ENCODE results near the gene WDR45. TPM values are rescaled to one million over a fixed set of nuclear protein-coding genes. Genes with fewer than 3 reads are reported as not detected.

The WDR45 gene
- total RNA-seq, 1 experiment from 2014 or later = 36.7 TPM

GRCh38 chrX:49037883-49038475, 41.7 kb downstream of the WDR45 start:
- ChIA-PET CTCF (interaction anchor here (0.5 kb wide), 1 partner anchor 36 kb away, joined by 3 read pairs; the partner anchor contains the start of gene GRIPAP1), POLR2A (ENCODE audit: unreplicated experiment) (no interaction called here)
- no peaks in the 10 kb centered on the region for H3F3A ChIP-seq (ENCODE audit: insufficient read depth, low read depth)
- H3K27ac ChIP-seq = peak overlapping the region; percentile 63
- H3K36me3 ChIP-seq (ENCODE audit: low read depth) = no peaks in the 10 kb centered on the region
- H3K79me2 ChIP-seq (ENCODE audit: low read depth) = peaks cover 26% of the 10 kb centered on the region
- TF ChIP-seq CTCF (conservative IDR thresholded peaks at IDR 0.05) = no peak
- no peak for TF ChIP-seq EZH2 (IDR thresholded peaks at IDR 0.05; ENCODE audit: low read depth)
- no TSS peak for BruUV-seq (replicated peaks)
- no peaks in the 10 kb centered on the region for H3K9me2 ChIP-seq (ENCODE audit: insufficient read depth)
- H2AFZ ChIP-seq = no peak overlapping the region
- peak in 1 of 2 experiments; percentile 58 for DNase-seq
- H3K4me1 ChIP-seq (replicated peaks; ENCODE audit: insufficient read depth) = peaks cover 17% of the 10 kb centered on the region
- H3K4me3 ChIP-seq = no peak overlapping the region
- intact Hi-C loops (cut with micrococcal nuclease; ENCODE audit: unreplicated experiment) = no loop called here
- no peaks in the 10 kb centered on the region for H3K27me3 ChIP-seq (ENCODE audit: insufficient read depth, low read depth)
- H3K9me3 ChIP-seq (ENCODE audit: insufficient read depth, low read depth) = no peaks in the 10 kb centered on the region
- no peaks in the 10 kb centered on the region for H4K20me1 ChIP-seq (ENCODE audit: insufficient read depth)
- H3K4me2 ChIP-seq = peak overlapping the region; percentile 36; the same call in 1 of the 2 replicates

- intact Hi-C loops (cut with micrococcal nuclease; ENCODE audit: unreplicated experiment) = no loop called here
- Histone ChIP-seq H3K9me2 (ENCODE audit: insufficient read depth) (no peaks in the 10 kb centered on the region), H3F3A (ENCODE audit: insufficient read depth, low read depth) (no peaks in the 10 kb centered on the region), H3K79me2 (ENCODE audit: low read depth) (no peaks in the 10 kb centered on the region), H3K36me3 (ENCODE audit: low read depth) (no peaks in the 10 kb centered on the region), H3K4me2 (no peak overlapping the region), H4K20me1 (ENCODE audit: insufficient read depth) (no peaks in the 10 kb centered on the region), H3K27me3 (ENCODE audit: insufficient read depth, low read depth) (no peaks in the 10 kb centered on the region), H2AFZ (no peak overlapping the region), H3K27ac (no peak overlapping the region), H3K4me3 (no peak overlapping the region), H3K9me3 (ENCODE audit: insufficient read depth, low read depth) (no peaks in the 10 kb centered on the region), H3K4me1 (replicated peaks; ENCODE audit: insufficient read depth) (no peaks in the 10 kb centered on the region)
- TF ChIP-seq EZH2 (IDR thresholded peaks at IDR 0.05; ENCODE audit: low read depth) (no peak), CTCF (conservative IDR thresholded peaks at IDR 0.05) (no peak)
- DNase-seq = no peak
- CTCF ChIA-PET = no interaction called here
- no TSS peak for BruUV-seq (replicated peaks)
- POLR2A ChIA-PET (ENCODE audit: unreplicated experiment) = no interaction called here
Observed at GRCh38 chrX:49030283-49030682, 49.4 kb downstream of the WDR45 start.

DNA sequence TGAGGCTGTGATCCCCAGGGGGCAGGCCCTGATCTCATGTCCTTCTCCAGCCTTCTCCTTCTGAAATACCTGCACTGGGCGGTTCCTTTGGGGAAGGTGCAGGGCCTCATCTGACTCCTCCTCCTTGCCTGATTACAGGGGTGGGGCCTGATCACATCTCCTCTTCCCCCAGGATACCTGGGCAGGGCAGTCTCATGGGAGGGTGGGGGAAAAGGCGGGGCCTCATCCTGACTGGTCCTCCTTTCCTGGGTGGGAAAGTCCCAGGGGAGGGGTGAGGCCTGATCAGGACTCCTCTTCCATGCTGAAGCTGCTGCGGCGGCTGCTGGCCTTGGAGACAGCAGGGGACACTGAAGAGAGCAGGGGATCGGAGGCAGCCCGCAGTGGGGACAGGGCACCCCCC, 49.8 kb downstream of the WDR45 start:
- no peaks in the 10 kb centered on the region for H3K36me3 ChIP-seq (ENCODE audit: low read depth)
- DNase-seq = peak in 1 of 2 experiments; percentile 45
- POLR2A ChIA-PET (ENCODE audit: unreplicated experiment) = no interaction called here
- no peak overlapping the region for H3K4me2 ChIP-seq
- intact Hi-C loops (cut with micrococcal nuclease; ENCODE audit: unreplicated experiment) = no loop called here
- no peak overlapping the region for H3K27ac ChIP-seq
- H3K4me1 ChIP-seq (replicated peaks; ENCODE audit: insufficient read depth) = no peaks in the 10 kb centered on the region
- H3K9me3 ChIP-seq (ENCODE audit: insufficient read depth, low read depth) = no peaks in the 10 kb centered on the region
- TF ChIP-seq EZH2 (IDR thresholded peaks at IDR 0.05; ENCODE audit: low read depth) (no peak), CTCF (conservative IDR thresholded peaks at IDR 0.05) (no peak)
- H3K9me2 ChIP-seq (ENCODE audit: insufficient read depth) = no peaks in the 10 kb centered on the region
- no peak overlapping the region for H2AFZ ChIP-seq
- no peak overlapping the region for H3K4me3 ChIP-seq
- no peaks in the 10 kb centered on the region for H3K27me3 ChIP-seq (ENCODE audit: insufficient read depth, low read depth)
- BruUV-seq (replicated peaks) = no TSS peak
- no peaks in the 10 kb centered on the region for H4K20me1 ChIP-seq (ENCODE audit: insufficient read depth)
- no peaks in the 10 kb centered on the region for H3F3A ChIP-seq (ENCODE audit: insufficient read depth, low read depth)
- CTCF ChIA-PET = no interaction called here
- H3K79me2 ChIP-seq (ENCODE audit: low read depth) = no peaks in the 10 kb centered on the region

Other genes with a start within 250 kb of the WDR45 start
- gene PCSK1N, start 244.3 kb downstream of the WDR45 start, total RNA-seq (2021) = not detected in 2 replicates
- 44.9 and 54.1 TPM in 2 replicates for gene TIMM17B, start 182.1 kb downstream of the WDR45 start, total RNA-seq (2021)
- 36.4 and 39.4 TPM in 2 replicates for gene PQBP1, start 182.0 kb downstream of the WDR45 start, total RNA-seq (2021)
- 24.1 and 29.6 TPM in 2 replicates for gene SLC35A2, start 168.2 kb downstream of the WDR45 start, total RNA-seq (2021)
- 3.6 and 4.4 TPM in 2 replicates for gene PIM2, start 160.9 kb downstream of the WDR45 start, total RNA-seq (2021)
- 34.6 and 37.1 TPM in 2 replicates for gene OTUD5, start 122.3 kb downstream of the WDR45 start, total RNA-seq (2021)
- gene KCND1, start 108.0 kb downstream of the WDR45 start, total RNA-seq (2021) = 1.2 and 2.2 TPM in 2 replicates
- gene GRIPAP1, start 77.6 kb downstream of the WDR45 start, total RNA-seq (2021) = 33.6 and 35.2 TPM in 2 replicates
- 27.2 and 33.7 TPM in 2 replicates for gene TFE3, start 36.5 kb downstream of the WDR45 start, total RNA-seq (2021)
- 20.6 and 23.9 TPM in 2 replicates for gene CCDC120, start 20.9 kb downstream of the WDR45 start, total RNA-seq (2021)
- gene PRAF2, start 5.9 kb downstream of the WDR45 start, total RNA-seq (2021) = 12.8 and 17.6 TPM in 2 replicates
- gene GPKOW, start 43.8 kb upstream of the WDR45 start, total RNA-seq (2021) = 12.8 and 17.6 TPM in 2 replicates
- 1.8 and 2.0 TPM in 2 replicates for gene MAGIX, start 82.9 kb upstream of the WDR45 start, total RNA-seq (2021)
- gene PLP2, start 92.0 kb upstream of the WDR45 start, total RNA-seq (2021) = 90.0 and 94.5 TPM in 2 replicates
- gene PRICKLE3, start 106.5 kb upstream of the WDR45 start, total RNA-seq (2021) = 13.1 and 13.5 TPM in 2 replicates
- gene SYP, start 120.3 kb upstream of the WDR45 start, total RNA-seq (2021) = 0.44 and 0.63 TPM in 2 replicates
- gene CACNA1F, start 153.5 kb upstream of the WDR45 start, total RNA-seq (2021) = not detected in 2 replicates
- 8.6 and 9.2 TPM in 2 replicates for gene CCDC22, start 155.6 kb upstream of the WDR45 start, total RNA-seq (2021)
- not detected in 2 replicates for gene FOXP3, start 184.8 kb upstream of the WDR45 start, total RNA-seq (2021)
- 3.6 and 5.2 TPM in 2 replicates for gene PPP1R3F, start 189.9 kb upstream of the WDR45 start, total RNA-seq (2021)
- not detected in 2 replicates for gene GAGE10, start 223.8 kb upstream of the WDR45 start, total RNA-seq (2021)
- not detected in 2 replicates for gene GAGE12J, start 242.2 kb upstream of the WDR45 start, total RNA-seq (2021)